Neural progenitor cell (in vitro differentiated cells): ENCODE measurements around the gene CASK.

ENCODE experiments used
- CTCF ChIP-seq: fragments of 200-600 bp; sonication (generic); IDR thresholded peaks from 2 replicates; pipeline ENCODE4 v1.5.1; 2017; ENCODE audit warnings: antibody characterized with exemption, mild to moderate bottlenecking
- EZH2 ChIP-seq: fragments of 200-600 bp; sonication (generic); IDR thresholded peaks from 2 replicates; pipeline ENCODE4 v1.6.1; 2017; ENCODE audit warnings: antibody characterized with exemption, mild to moderate bottlenecking, moderate library complexity

GRCh38 chrX:41705042-41705441 is 218.3 kb downstream of the CASK start:
- TF ChIP-seq CTCF (no peak), EZH2 (no peak)
